Pancreas (tissue), 10 donors: Measurements from ENCODE around the gene MAPK8. TPM values are rescaled to one million over a fixed set of nuclear protein-coding genes. Genes with fewer than 3 reads are reported as not detected.

ENCODE experiments used
- ATAC-seq, 4 donors: fragments of 200-7000 bp; cut with Tn5 transposase; one replicate each; pipeline versions ENCODE4 v1.8.0 to v1.9.1; 2020; ENCODE audit warnings: mild to moderate bottlenecking in 4 of 4, moderate library complexity in 4 of 4
- DNase-seq, 6 donors: peaks; one replicate each; pipeline ENCODE4 v3.0.0-alpha.2; 2020
- FAIRE-seq: peaks from 2 replicates; lab custom pipeline; 2012; peaks lifted over from hg19 to GRCh38; lab: Jason Lieb, UNC
- H3K27ac ChIP-seq, 4 donors: fragments of 200-600 bp; sonication (generic); 1 replicate in 3 of 4; 2 replicates in 1 of 4; pipeline versions ENCODE4 v1.5.0 to v1.8.0; 2020
- H3K27me3 ChIP-seq, 4 donors: fragments of 200-600 bp; one replicate each; pipeline ENCODE4 v1.8.0; 2021
- H3K36me3 ChIP-seq, 3 donors: fragments of 200-600 bp; sonication (generic) in 1 of 3; one replicate each; pipeline versions ENCODE4 v1.5.0 to v1.8.0; 2020 to 2021
- H3K4me1 ChIP-seq, 3 donors: fragments of 200-600 bp; one replicate each; pipeline ENCODE4 v1.8.0; 2021
- H3K4me3 ChIP-seq, 4 donors: fragments of 200-600 bp; sonication (generic) in 2 of 4; one replicate each; pipeline versions ENCODE4 v1.5.0 to v1.8.0; 2020 to 2021
- H3K9me3 ChIP-seq, 4 donors: fragments of 200-600 bp; one replicate each; pipeline ENCODE4 v1.8.0; 2021
- WGBS, 2 donors: extraction: QIAGEN DNeasy Blood & Tissue Kit; methylation state at CpG; one replicate each; pipeline ENCODE4 v1.1.7; 2013; 5-methylcytosine and 5-hydroxymethylcytosine counted together
- intact Hi-C, 3 donors: fragments of 100-400 bp; cut with DNase I; formaldehyde crosslinking; loops; one replicate each; pipeline versions ENCODE4 v1.11.1 to v1.14.2; 2022
- polyA plus RNA-seq, 2 donors: library from polyadenylated mRNA; stranded (reverse); fragments of 200-250 nt; gene quantifications; one replicate each; pipeline ENCODE4 v1.2.3, GENCODE V29; 2013
- total RNA-seq, 6 donors: library from RNA; stranded (reverse); fragmentation: NEBNext Ultra II Directional in 4 of 6; extraction: Animal tissue kit (Norgen Biotek cat#: 25700) in 4 of 6; gene quantifications; one replicate each; pipeline versions ENCODE4 v1.2.1 to v1.2.4, GENCODE V29; 2021 to 2023
- TF ChIP-seq, protein P1 (sequence below), 4 donors: fragments of 200-600 bp; sonication (generic) in 3 of 4; IDR thresholded peaks; one replicate each; pipeline versions ENCODE4 v1.5.0 to v1.8.0; 2021; ENCODE audit warnings: antibody characterized with exemption in 4 of 4
- donor health status: healthy with polysubstance abuse.
- donor health status: DM: no; HTN: no; CAD: no; lungs with moderate emphysema.
- donor health status: DM: no; HTN: no; CAD: no.
- donor health status: control.
- donor health status: control.
- donor health status: Bipolar disorder and iron deficiency.
- donor health status: DM: yes; HTN: yes; CAD: no.
- donor health status: DM: no; HTN: no; CAD: no.
- donor health status: DM: no; HTN: no; CAD: no.
- donor health status: DM: yes; HTN: yes; CAD: no.

Gene MAPK8
- total and polyA plus RNA-seq, 8 donors, result 4.0 to 25.5 (median 17.0) TPM

DNA sequence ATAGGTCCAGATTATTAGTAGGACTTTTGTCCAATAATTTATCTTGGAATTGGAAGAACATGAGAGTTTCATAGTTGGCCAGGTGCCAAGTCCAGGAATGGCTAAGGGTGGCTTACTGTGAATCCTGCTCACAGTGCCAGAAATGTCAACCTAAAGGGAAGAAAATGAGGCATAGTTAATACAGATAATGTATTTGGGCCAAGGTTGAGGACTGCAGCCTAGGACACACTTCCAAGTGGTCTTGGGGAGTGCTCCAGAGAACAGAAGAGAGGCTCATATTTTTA is 78.2 kb downstream of the MAPK8 start:
- DNase-seq, result peak in 1 of 6 donors; percentile 34
- TF ChIP-seq, protein P1, sequence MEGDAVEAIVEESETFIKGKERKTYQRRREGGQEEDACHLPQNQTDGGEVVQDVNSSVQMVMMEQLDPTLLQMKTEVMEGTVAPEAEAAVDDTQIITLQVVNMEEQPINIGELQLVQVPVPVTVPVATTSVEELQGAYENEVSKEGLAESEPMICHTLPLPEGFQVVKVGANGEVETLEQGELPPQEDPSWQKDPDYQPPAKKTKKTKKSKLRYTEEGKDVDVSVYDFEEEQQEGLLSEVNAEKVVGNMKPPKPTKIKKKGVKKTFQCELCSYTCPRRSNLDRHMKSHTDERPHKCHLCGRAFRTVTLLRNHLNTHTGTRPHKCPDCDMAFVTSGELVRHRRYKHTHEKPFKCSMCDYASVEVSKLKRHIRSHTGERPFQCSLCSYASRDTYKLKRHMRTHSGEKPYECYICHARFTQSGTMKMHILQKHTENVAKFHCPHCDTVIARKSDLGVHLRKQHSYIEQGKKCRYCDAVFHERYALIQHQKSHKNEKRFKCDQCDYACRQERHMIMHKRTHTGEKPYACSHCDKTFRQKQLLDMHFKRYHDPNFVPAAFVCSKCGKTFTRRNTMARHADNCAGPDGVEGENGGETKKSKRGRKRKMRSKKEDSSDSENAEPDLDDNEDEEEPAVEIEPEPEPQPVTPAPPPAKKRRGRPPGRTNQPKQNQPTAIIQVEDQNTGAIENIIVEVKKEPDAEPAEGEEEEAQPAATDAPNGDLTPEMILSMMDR (IDR thresholded peaks at IDR 0.05), result no peak
- Histone ChIP-seq H3K4me3 (no peak overlapping the region), H3K9me3 (peaks cover 0 to 4% (median 0%) of the 10 kb centered on the region in 4 donors), H3K36me3 (no peaks in the 10 kb centered on the region), H3K27ac (no peak overlapping the region), H3K4me1 (peaks cover 0 to 3% (median 0%) of the 10 kb centered on the region in 3 donors), H3K27me3 (no peaks in the 10 kb centered on the region)
- no peak for FAIRE-seq
- intact Hi-C loops, result no loop called here
- ATAC-seq, result no peak

DNA sequence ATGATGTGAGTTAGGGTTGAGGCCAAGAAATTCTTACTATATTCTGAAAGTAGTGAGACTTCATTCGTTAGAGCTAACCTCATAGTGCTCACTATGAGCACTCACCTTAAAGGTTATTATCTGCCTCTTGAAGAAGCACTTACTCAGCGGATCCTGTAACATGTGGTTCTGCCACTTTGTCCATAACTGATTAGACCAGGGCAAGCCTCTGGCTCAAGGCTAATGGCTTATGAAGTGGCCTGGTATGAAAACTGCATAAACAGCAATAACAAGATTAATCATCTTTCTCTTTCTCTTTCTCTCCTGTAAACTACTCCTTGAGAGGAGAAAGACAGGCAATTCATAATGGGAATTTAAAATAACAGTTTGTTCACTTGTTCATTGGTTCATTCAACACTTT is 82.8 kb downstream of the MAPK8 start:
- Histone ChIP-seq H3K4me1 (peaks cover 0 to 16% (median 12%) of the 10 kb centered on the region in 3 donors), H3K27ac (no peak overlapping the region), H3K9me3 (no peaks in the 10 kb centered on the region), H3K27me3 (no peaks in the 10 kb centered on the region), H3K4me3 (no peak overlapping the region), H3K36me3 (no peaks in the 10 kb centered on the region)
- ATAC-seq (peak; percentile 55 to 77 (median 70)), DNase-seq (no peak), FAIRE-seq (no peak)
- intact Hi-C loops, result no loop called here
- 62 to 65% methylated on average over 2 of the region's 2 CpGs for WGBS, 2 donors
- TF ChIP-seq, protein P1 (IDR thresholded peaks at IDR 0.05), result no peak

DNA sequence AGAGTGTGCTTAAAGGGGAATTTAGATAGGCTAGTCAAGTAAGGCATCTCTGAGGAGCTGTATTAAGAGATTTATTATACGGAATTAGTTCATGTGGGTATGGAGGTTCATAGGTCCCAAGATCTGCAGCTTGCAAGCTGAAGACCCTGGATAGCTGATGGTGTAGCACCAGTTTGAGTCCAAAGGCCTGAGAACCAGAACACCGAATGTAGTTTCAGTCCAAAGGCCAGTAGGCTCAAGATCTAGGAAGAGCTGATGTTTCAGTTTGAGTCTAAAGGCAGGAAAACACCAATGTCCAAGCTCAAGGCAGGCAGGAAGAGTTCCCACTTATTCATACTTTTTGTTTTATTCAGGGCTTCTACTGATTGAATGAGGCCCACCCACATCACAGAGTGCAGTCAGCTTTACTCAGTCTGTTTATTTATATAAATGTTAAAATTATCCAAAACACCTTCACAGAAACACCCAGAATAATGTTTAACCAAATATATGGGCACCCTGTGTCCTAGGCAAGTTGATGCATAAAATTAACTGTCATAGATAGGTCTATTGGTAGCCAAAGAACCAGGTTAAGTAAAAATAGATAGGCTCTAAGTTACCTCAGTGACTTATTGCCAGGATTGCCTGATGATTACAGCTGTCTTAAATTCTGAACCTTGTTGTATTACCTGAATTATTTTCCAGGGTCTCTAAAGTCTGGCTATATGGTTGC is 83.5 kb downstream of the MAPK8 start:
- Histone ChIP-seq H3K4me1 (peaks cover 0 to 16% (median 12%) of the 10 kb centered on the region in 3 donors), H3K36me3 (no peaks in the 10 kb centered on the region), H3K9me3 (no peaks in the 10 kb centered on the region), H3K27me3 (no peaks in the 10 kb centered on the region), H3K27ac (no peak overlapping the region), H3K4me3 (no peak overlapping the region)
- WGBS, 2 donors, result 93 to 100% methylated on average over 2 of the region's 2 CpGs
- no peak for ATAC-seq
- intact Hi-C loops, result no loop called here
- no peak for DNase-seq
- FAIRE-seq, result no peak
- TF ChIP-seq, protein P1 (IDR thresholded peaks at IDR 0.05), result no peak

DNA sequence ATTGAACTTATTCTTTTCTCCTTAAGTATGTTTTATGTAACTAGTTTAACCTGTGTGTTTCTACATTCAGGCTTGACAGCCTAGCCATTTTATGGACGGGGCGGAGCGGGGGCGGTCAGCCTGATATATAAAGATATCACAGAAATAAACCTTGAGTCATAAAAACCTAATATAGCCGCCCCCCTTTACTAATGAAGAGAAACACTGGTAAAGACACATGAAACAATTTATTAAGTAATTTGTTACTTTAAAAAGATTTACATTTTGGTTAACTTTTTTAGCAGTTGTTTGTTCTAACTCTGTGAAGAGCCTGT is 84.0 kb downstream of the MAPK8 start:
- no peak for FAIRE-seq
- intact Hi-C loops, result no loop called here
- no peak for ATAC-seq
- Histone ChIP-seq H3K4me3 (no peak overlapping the region), H3K36me3 (no peaks in the 10 kb centered on the region), H3K9me3 (no peaks in the 10 kb centered on the region), H3K27me3 (no peaks in the 10 kb centered on the region), H3K27ac (no peak overlapping the region), H3K4me1 (peaks cover 0 to 16% (median 12%) of the 10 kb centered on the region in 3 donors)
- WGBS, 2 donors, result 92 to 93% methylated on average over 5 of the region's 5 CpGs
- TF ChIP-seq, protein P1 (IDR thresholded peaks at IDR 0.05), result no peak
- DNase-seq, result no peak
